Activated CD4-positive, alpha-beta T cell treated with anti-CD3 and anti-CD28 coated beads for 4 hours (primary cell): ENCODE data around the gene CHAMP1.
A peak's percentile ranks its signal among the peaks of the same experiment; 100 is the strongest.
"Not testable (repeated sequence)": the region's sequence is repeated elsewhere in the genome, so short reads cannot be mapped to it uniquely, and the experiment has no call there.

Experiments
- DNase-seq, 2 donors: peaks; one replicate each; pipeline ENCODE4 v3.0.0-alpha.2; 2020

Gene CHAMP1

DNA sequence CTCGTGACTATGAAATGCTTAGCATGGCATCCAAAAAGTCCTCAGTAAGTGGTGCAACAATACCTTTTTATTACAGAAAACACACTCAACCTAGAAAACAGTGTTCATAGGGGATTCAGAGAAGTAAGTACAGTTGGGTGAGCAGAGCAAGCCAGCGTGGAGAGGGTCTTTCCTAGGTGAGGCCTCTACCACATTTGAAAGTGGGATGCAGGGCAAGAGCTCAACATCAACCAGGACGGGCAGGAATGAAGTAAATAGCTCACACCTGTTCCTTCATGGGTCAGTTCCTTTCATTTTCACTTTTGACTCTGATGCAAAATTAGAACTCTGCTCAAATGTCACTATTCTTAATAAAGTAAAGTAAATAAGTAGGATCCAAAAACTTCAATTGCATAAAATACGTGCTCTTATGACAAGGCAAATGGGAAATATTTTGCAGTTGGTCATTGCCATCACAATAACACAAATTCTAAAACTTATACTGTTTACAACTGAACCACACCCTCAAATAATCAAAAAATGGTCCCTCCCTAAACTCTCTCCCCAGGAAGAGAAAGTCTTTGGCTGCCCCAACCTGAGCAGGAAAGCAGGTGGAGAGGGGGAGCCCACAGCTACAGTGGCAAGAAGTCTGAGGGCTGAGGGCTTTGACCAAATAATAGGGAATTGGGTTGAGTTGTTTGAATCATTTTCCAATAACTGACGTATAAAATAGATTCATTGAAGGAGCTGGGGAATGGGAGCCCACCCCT, 20.2 kb downstream of the CHAMP1 start:
- no peak for DNase-seq

DNA sequence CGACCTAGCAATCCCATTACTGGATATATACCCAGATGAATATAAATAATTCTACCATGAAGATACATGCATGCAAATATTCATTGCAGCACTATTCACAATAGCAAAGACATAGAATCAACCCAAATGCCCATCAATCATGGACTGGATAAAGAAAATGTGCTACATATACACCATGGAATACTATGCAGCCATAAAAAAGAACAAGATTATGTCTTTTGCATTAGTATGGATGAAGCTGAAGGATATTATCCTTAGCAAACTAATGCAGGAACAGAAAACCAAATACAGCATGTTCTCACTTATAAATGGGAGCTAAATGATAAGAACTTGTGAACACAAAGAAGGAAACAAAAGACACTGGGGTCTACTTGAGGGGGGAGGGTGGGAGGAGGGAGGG, 22.2 kb downstream of the CHAMP1 start:
- not testable (repeated sequence) for DNase-seq

DNA sequence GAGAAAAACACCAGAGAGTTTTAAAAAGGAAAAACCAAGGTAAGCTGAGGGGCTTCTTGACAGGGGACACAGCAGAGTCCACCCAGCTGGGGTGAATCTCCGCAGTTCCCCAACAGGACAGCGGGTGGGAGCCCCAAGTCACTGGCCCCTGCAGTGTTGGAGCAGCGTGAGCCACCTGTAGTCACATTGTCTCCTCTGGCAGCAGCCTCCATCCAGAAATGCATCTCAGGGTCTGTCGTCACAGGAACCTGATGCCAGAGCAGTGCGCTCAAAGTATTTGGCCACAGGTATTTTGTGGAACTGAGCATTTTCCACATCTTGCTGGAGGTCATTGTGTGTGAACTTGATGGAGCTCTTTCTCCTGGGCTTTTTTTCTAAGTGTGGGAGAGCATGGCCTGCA, 24.7 kb downstream of the CHAMP1 start:
- DNase-seq: no peak

DNA sequence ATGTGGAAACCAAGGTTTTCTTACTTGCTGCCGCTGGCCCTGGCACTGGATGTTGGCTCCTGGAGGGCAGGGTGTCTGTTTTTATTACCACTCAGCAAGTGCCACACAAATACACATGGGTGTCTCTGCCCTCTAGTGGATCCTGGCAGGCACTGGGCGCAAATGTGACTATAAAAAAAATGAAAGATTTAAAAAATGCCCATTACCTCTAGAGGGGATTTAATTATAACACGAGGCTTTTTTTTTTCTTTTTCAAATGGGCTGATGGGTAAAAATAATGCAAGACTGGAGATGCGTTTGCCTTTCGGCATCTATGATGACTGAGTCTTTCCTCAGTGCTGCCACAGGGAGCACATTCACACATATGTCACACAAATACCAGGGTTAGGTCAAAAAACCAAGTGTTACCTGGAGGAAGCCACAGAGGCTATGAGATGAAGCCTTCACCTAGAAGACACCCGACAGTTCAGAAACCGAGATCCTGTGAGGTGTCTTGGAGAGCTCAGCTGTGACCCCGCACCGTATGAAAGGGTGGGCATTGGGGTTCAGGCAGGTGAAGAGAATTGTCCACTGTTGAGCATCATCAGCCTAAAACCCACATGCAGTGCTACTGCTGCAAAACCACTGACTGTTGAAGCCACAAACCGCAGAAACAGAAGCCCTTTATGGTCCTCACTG, 25.7 kb downstream of the CHAMP1 start:
- DNase-seq: peak; percentile 22 to 24

DNA sequence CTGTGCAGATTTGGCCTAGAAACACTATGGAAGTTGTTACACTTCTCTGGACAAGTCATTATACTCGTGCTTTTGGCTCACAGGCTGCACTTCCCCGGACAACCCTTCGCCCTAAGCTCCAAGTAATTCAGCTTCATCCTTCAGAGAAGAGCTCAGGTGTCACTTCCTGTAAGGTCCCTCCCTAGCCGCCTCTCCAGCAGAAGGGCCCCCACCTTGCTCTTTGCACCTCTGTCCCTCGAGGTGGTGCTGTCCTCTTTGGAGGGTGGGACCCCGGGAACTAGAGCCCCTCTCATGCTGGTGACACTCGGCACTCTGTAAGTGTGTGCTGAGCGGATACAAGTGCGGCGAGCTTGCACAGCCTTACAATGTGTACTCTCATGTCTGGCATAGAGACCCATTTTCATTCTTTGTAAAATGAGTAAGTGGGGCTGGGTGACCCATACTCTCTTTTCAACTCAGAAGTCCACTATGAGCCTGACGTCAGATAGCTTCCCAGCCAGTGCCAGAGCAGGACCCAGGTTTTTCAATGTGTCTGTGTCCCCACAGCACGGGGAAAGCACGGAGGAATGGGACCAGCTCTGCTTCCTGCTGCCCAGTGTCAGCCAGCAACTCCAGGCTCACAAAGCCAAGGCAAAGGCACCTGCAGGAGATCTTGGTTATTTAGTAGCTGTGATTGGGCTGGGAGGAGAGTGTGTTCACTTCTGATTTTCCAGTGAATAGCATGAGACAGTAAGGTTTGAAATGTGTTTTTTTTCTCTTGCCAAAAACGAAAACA, 26.9 kb downstream of the CHAMP1 start:
- DNase-seq: no peak

DNA sequence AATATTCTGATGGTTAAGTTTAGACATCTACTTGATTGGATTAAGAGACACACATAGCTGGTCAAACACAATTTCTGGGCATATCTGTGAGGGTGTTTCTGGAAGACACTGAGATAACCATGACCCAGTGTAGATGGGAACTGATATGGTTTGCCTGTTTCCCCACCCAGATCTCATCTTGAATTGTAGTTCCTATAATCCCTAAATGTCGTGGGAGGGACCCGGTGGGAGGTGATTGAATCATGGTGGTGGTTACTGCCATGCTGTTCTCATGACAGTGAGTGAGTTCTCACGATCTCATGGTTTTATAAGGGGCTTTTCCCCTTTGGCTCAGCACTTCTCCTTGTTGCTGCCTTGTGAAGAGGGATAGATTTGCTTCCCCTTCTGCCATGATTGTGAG, 33.0 kb downstream of the CHAMP1 start:
- DNase-seq: not testable (repeated sequence)

DNA sequence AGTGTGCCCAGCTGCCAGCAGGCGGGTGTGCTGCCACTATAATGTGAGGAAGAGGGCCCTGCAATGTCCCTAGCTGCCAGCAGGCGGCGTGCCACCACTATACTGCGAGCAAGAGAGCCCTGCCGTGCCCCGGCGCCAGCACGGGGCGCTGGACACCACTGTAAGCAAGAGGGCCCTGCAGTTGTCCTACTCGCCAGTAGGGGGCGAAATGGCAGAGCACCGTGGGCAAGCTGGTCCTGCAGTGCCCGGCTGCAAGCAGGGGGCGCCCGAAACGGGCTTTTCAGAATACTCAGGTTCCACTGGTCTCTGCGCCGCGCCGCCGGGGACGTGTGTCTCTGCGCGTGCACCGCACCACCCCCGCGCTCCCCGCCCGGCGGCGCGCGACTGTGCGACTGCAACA, 38.5 kb downstream of the CHAMP1 start:
- DNase-seq: not testable (repeated sequence)

DNA sequence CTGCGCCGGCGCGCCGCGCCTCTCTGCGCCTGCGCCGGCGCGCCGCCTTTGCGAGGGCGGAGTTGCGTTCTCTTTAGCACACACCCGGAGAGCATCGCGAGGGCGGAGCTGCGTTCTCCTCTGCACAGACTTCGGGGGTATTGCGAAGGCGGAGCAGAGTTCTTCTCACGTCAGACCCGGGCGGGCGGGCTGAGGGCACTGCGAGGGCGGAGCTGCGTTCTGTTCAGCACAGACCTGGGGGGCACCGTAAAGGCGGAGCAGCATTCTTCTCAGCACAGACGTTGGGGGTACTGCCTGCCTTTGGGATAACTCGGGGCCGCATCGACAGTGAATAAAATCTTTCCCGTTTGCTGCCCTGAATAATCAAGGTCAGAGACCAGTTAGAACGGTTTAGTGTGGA, 39.1 kb downstream of the CHAMP1 start:
- DNase-seq: not testable (repeated sequence)
